ENCODE measurements around the gene ZBTB9. TPM values are rescaled to one million over a fixed set of nuclear protein-coding genes. Genes with fewer than 3 reads are reported as not detected.
A peak's percentile ranks its signal among the peaks of the same experiment; 100 is the strongest.

ZBTB9 gene
- total RNA-seq, 1 experiment from 2014 or later = 11.4 TPM

DNA sequence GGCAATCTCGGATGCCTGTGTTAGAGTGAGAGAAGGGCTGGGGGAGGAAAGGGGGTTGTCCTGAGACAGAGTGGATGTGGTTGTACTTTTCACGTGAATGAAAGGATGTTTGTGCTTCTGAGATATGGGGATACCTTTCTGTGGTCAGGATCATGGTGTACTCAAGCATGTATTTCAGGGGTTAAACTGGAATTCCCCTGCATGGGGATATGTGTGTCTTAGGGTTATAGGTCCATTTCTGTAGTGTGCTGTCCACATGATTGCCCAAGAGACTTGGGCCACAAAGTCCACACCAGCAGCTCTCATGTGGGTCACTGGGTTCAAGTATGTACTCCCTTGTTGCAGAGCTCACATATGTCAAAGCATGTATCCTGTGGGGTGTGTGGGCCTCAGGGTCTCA, 24.0 kb upstream of the ZBTB9 start:
- ChIA-PET POLR2A (interaction anchor here (0.5 to 0.9 kb wide), 2 partner anchors 20 to 24 kb away, joined by 3 to 7 read pairs; partner anchors contain the start of gene ZBTB9), CTCF (interaction anchor here (0.6 kb wide), 1 partner anchor 60 kb away, joined by 4 read pairs; no protein-coding TSS in a partner anchor)
- Mint-ChIP-seq H3K27ac (ENCODE audit: unreplicated experiment) (no peak overlapping the region), H3K36me3 (ENCODE audit: insufficient read depth, unreplicated experiment) (peaks cover 7% of the 10 kb centered on the region), H3K4me1 (ENCODE audit: low read depth, unreplicated experiment) (peaks cover 25% of the 10 kb centered on the region), H3K4me3 (ENCODE audit: unreplicated experiment) (no peak overlapping the region), H3K27me3 (ENCODE audit: insufficient read depth, unreplicated experiment) (no peaks in the 10 kb centered on the region), H3K9me3 (ENCODE audit: unreplicated experiment) (no peaks in the 10 kb centered on the region)
- Histone ChIP-seq H3K36me3 (ENCODE audit: control insufficient read depth, insufficient read depth, low read length) (no peaks in the 10 kb centered on the region), H3K27me3 (replicated peaks; ENCODE audit: control insufficient read depth, insufficient read depth, low read length) (no peaks in the 10 kb centered on the region), H3K9me3 (no peaks in the 10 kb centered on the region), H3K4me1 (peaks cover 50% of the 10 kb centered on the region), H3K4me3 (ENCODE audit: low read depth, low read length) (no peak overlapping the region)
- intact Hi-C loops (cut with micrococcal nuclease; ENCODE audit: unreplicated experiment) = no loop called here
- TF ChIP-seq, protein P1, sequence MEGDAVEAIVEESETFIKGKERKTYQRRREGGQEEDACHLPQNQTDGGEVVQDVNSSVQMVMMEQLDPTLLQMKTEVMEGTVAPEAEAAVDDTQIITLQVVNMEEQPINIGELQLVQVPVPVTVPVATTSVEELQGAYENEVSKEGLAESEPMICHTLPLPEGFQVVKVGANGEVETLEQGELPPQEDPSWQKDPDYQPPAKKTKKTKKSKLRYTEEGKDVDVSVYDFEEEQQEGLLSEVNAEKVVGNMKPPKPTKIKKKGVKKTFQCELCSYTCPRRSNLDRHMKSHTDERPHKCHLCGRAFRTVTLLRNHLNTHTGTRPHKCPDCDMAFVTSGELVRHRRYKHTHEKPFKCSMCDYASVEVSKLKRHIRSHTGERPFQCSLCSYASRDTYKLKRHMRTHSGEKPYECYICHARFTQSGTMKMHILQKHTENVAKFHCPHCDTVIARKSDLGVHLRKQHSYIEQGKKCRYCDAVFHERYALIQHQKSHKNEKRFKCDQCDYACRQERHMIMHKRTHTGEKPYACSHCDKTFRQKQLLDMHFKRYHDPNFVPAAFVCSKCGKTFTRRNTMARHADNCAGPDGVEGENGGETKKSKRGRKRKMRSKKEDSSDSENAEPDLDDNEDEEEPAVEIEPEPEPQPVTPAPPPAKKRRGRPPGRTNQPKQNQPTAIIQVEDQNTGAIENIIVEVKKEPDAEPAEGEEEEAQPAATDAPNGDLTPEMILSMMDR (IDR thresholded peaks at IDR 0.05; ENCODE audit: insufficient read depth in 1 of 2, low read depth in 1 of 2, low read length in 1 of 2, severe bottlenecking in 1 of 2, unreplicated experiment in 1 of 2) = no peak
- BruUV-seq (replicated peaks) = no TSS peak
- DNase-seq = no peak

DNA sequence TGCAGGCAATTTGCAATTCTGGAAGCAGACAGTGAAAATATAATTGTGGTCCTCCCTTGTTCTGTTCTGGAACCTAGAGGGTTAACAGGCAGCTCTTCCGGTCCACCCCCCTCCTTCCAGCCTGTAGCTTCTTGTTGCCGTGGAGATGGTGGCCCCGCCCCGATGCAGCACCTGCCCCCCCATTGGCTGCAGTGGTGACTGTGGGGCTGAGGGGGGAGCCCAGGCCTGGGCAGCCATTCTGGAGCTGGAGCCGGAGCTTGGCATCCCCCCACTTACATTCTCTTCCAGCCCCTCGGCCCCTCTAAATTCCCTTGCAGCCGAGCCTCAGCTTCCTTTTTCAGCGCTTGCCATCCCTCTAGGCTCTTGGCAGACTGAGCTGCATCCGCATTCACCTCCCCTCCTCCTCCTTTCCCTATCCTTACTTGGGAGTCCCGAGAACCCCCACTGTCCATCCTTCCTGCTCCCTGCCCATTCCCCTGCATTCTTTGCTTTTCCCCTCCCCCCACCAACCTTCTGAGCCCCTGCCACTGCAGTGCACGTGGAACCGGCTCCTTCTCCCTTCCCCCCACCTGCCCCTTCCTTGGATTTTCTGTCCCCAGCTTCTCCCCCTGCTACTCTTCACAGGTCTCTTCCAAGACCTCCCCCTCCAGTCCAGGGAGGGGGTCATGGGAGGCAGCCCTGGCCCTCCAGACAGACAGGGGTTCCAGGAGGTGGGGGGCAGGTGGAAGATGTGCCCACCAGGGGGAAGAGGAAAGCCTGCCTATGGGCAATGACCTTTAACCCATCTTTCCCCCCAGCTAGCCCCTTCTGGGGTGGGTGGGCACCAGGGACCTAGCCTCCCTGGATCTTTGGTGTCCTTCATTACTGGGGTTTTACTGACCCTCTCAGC, 23.1 kb upstream of the ZBTB9 start:
- peak overlapping the region; percentile 40 for H3K27ac Mint-ChIP-seq (ENCODE audit: unreplicated experiment)
- POLR2A ChIA-PET = interaction anchor here (0.5 to 0.9 kb wide), 3 partner anchors 23 to 160 kb away, joined by 3 to 7 read pairs (median 5); partner anchors contain the start of genes RPS18, VPS52 and ZBTB9
- BruUV-seq (replicated peaks) = no TSS peak
- no peaks in the 10 kb centered on the region for H3K9me3 ChIP-seq
- peaks cover 50% of the 10 kb centered on the region for H3K4me1 ChIP-seq
- H3K4me3 Mint-ChIP-seq (ENCODE audit: unreplicated experiment) = peak overlapping the region; percentile 45
- intact Hi-C loops (cut with micrococcal nuclease; ENCODE audit: unreplicated experiment) = no loop called here
- H3K27me3 Mint-ChIP-seq (ENCODE audit: insufficient read depth, unreplicated experiment) = no peaks in the 10 kb centered on the region
- TF ChIP-seq, protein P1 (IDR thresholded peaks at IDR 0.05; ENCODE audit: insufficient read depth in 1 of 2, low read depth in 1 of 2, low read length in 1 of 2, severe bottlenecking in 1 of 2, unreplicated experiment in 1 of 2) = no peak
- peaks cover 25% of the 10 kb centered on the region for H3K4me1 Mint-ChIP-seq (ENCODE audit: low read depth, unreplicated experiment)
- peak; percentile 67 to 72 for DNase-seq
- no peak overlapping the region for H3K4me3 ChIP-seq (ENCODE audit: low read depth, low read length)
- H3K36me3 Mint-ChIP-seq (ENCODE audit: insufficient read depth, unreplicated experiment) = peaks cover 7% of the 10 kb centered on the region
- no peaks in the 10 kb centered on the region for H3K27me3 ChIP-seq (replicated peaks; ENCODE audit: control insufficient read depth, insufficient read depth, low read length)
- no peaks in the 10 kb centered on the region for H3K36me3 ChIP-seq (ENCODE audit: control insufficient read depth, insufficient read depth, low read length)
- no peaks in the 10 kb centered on the region for H3K9me3 Mint-ChIP-seq (ENCODE audit: unreplicated experiment)
- CTCF ChIA-PET = interaction anchor here (0.6 to 1.0 kb wide), 2 partner anchors 59 to 108 kb away, joined by 4 read pairs; no protein-coding TSS in a partner anchor

DNA sequence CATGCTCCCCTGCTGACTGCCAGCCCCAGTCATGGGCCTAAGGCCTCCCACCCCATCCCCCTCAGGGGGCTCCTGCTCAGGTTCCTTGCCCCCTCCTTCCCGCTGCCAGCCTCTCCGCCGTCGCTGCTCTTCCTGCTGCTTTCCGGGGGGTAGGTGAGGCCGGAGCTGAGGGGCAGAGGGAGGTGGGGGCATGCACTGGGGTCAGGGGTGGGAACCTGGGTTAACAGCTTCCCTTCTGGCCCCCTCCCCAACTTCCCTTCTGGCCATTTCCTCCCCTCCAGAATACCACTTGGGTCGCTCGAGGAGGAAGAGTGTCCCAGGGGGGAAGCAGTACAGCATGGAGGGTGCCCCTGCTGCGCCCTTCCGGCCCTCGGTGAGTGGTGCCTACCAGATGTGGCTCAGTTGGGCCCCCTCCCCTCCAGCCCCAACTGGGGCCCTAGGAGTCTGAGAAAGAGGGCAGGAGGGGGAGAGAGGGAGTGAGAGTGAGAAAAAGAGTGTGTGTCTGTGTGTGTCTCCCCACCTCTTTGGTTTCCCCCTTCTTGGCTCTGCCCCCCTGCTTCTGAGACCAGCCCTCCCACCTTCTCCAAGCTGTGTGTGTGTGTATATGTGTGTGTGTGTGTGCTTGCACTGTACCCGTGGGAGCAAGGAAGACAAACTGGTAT, 22.4 kb upstream of the ZBTB9 start:
- no peaks in the 10 kb centered on the region for H3K27me3 Mint-ChIP-seq (ENCODE audit: insufficient read depth, unreplicated experiment)
- H3K27me3 ChIP-seq (replicated peaks; ENCODE audit: control insufficient read depth, insufficient read depth, low read length) = no peaks in the 10 kb centered on the region
- H3K36me3 ChIP-seq (ENCODE audit: control insufficient read depth, insufficient read depth, low read length) = no peaks in the 10 kb centered on the region
- H3K4me1 Mint-ChIP-seq (ENCODE audit: low read depth, unreplicated experiment) = peaks cover 25% of the 10 kb centered on the region
- BruUV-seq (replicated peaks) = no TSS peak
- H3K4me3 ChIP-seq (ENCODE audit: low read depth, low read length) = no peak overlapping the region
- peaks cover 7% of the 10 kb centered on the region for H3K36me3 Mint-ChIP-seq (ENCODE audit: insufficient read depth, unreplicated experiment)
- ChIA-PET CTCF (interaction anchor here (1.0 kb wide), 1 partner anchor 109 kb away, joined by 4 read pairs; no protein-coding TSS in a partner anchor), POLR2A (no interaction called here)
- H3K4me3 Mint-ChIP-seq (ENCODE audit: unreplicated experiment) = no peak overlapping the region
- no peaks in the 10 kb centered on the region for H3K9me3 ChIP-seq
- no peak overlapping the region for H3K27ac Mint-ChIP-seq (ENCODE audit: unreplicated experiment)
- TF ChIP-seq, protein P1 (IDR thresholded peaks at IDR 0.05; ENCODE audit: insufficient read depth in 1 of 2, low read depth in 1 of 2, low read length in 1 of 2, severe bottlenecking in 1 of 2, unreplicated experiment in 1 of 2) = no peak
- intact Hi-C loops (cut with micrococcal nuclease; ENCODE audit: unreplicated experiment) = no loop called here
- H3K4me1 ChIP-seq = peaks cover 50% of the 10 kb centered on the region
- H3K9me3 Mint-ChIP-seq (ENCODE audit: unreplicated experiment) = no peaks in the 10 kb centered on the region
- no peak for DNase-seq

All from Caco-2 (cell line).